Endothelial cell of umbilical vein (primary cell): ENCODE measurements around the gene WBP2. TPM values are rescaled to one million over a fixed set of nuclear protein-coding genes. Genes with fewer than 3 reads are reported as not detected.
"Not testable (repeated sequence)": the region's sequence is repeated elsewhere in the genome, so short reads cannot be mapped to it uniquely, and the experiment has no call there.

ENCODE experiments used
- BruUV-seq: library from RNA; stranded (reverse); fragments of 400-500 nt; replicated peaks from 2 replicates; lab custom pipeline; 2021; lab: Mats Ljungman, UMichigan
- CTCF ChIA-PET: fragments of 300-600, 350-600 bp; sonication (Branson Sonifier 250); formaldehyde crosslinking; loops from one replicate; lab custom pipeline; 2021; ENCODE audit warnings: antibody characterized with exemption, inconsistent platforms; lab: Charles Lee
- POLR2A ChIA-PET: fragments of 300-600, 350-600 bp; sonication (Branson Sonifier 250); formaldehyde crosslinking; loops from one replicate; lab custom pipeline; 2021; ENCODE audit warnings: antibody characterized with exemption, inconsistent platforms; lab: Charles Lee
- DNase-seq: peaks from one replicate; pipeline ENCODE4 v3.0.0-alpha.2; 2011; ENCODE audit warnings: low read depth, low spot score
- FAIRE-seq: peaks from 2 replicates; lab custom pipeline; 2011; peaks lifted over from hg19 to GRCh38; lab: Jason Lieb, UNC
- H2AFZ ChIP-seq: 2 replicates; pipeline ENCODE4 v1.6.0; 2012; ENCODE audit warnings: low read depth, low read length, control low read depth, inconsistent platforms
- H3K27ac ChIP-seq: 2 replicates; pipeline ENCODE4 v1.5.1; 2011; ENCODE audit warnings: low read depth, mild to moderate bottlenecking, control low read depth, low read length, moderate library complexity; ENCODE audit not compliant: insufficient read depth
- H3K27me3 ChIP-seq, 2 experiments: 2 replicates each; pipeline versions ENCODE4 v1.6.0 to v1.6.1; 2011; ENCODE audit warnings: low read length in 2 of 2, mixed read lengths in 1 of 2; ENCODE audit not compliant: control insufficient read depth in 2 of 2, insufficient read depth in 2 of 2
- H3K36me3 ChIP-seq, 2 experiments: 2 replicates in 1 of 2; 3 replicates in 1 of 2; pipeline ENCODE4 v1.5.1; 2011; ENCODE audit warnings: low read length in 2 of 2, mild to moderate bottlenecking in 1 of 2, moderate library complexity in 1 of 2; ENCODE audit not compliant: control insufficient read depth in 2 of 2, insufficient read depth in 2 of 2; ENCODE audit errors: extremely low read depth in 1 of 2
- H3K4me1 ChIP-seq: 3 replicates; pipeline ENCODE4 v1.5.1; 2011; ENCODE audit warnings: mild to moderate bottlenecking, low read length; ENCODE audit not compliant: control insufficient read depth, insufficient read depth; ENCODE audit errors: extremely low read depth
- H3K4me2 ChIP-seq: 2 replicates; pipeline ENCODE4 v1.6.1; 2011; ENCODE audit warnings: low read length, control low read depth, mixed read lengths; ENCODE audit not compliant: insufficient read depth
- H3K4me3 ChIP-seq, 3 experiments: fragments of 200-600 bp in 1 of 3; sonication (generic), shearing (Covaris generic) in 1 of 3; replicated peaks in 1 of 3; 2 replicates each; pipeline ENCODE4 v1.5.1; 2011 to 2016; ENCODE audit warnings: control low read depth in 3 of 3, low read length in 3 of 3, mild to moderate bottlenecking in 2 of 3, inconsistent platforms in 1 of 3, low read depth in 1 of 3, moderate library complexity in 1 of 3; ENCODE audit not compliant: insufficient read depth in 1 of 3
- H3K79me2 ChIP-seq: 2 replicates; pipeline ENCODE4 v1.6.0; 2012; ENCODE audit warnings: low read length, inconsistent platforms; ENCODE audit not compliant: control insufficient read depth, insufficient read depth
- H3K9ac ChIP-seq: replicated peaks from 2 replicates; pipeline ENCODE3; 2011; ENCODE audit warnings: low read length, control low read depth; ENCODE audit not compliant: insufficient read depth; ENCODE audit errors: extremely low read depth
- H3K9me1 ChIP-seq: replicated peaks from 3 replicates; pipeline ENCODE4 v1.6.0; 2011; ENCODE audit warnings: mild to moderate bottlenecking, low read length; ENCODE audit not compliant: control insufficient read depth, insufficient read depth; ENCODE audit errors: extremely low read depth
- H3K9me3 ChIP-seq: replicated peaks from 2 replicates; pipeline ENCODE4 v1.5.1; 2012; ENCODE audit warnings: low read length, inconsistent platforms; ENCODE audit not compliant: control insufficient read depth, insufficient read depth
- H4K20me1 ChIP-seq: replicated peaks from 2 replicates; pipeline ENCODE3; 2011; ENCODE audit warnings: mild to moderate bottlenecking, low read length; ENCODE audit not compliant: control insufficient read depth, insufficient read depth; ENCODE audit errors: extremely low read depth
- EZH2 ChIP-seq: IDR thresholded peaks from 2 replicates; pipeline ENCODE4 v1.6.1; 2012; ENCODE audit warnings: borderline replicate concordance, low read depth, mild to moderate bottlenecking, moderate library complexity, low read length, inconsistent platforms; ENCODE audit not compliant: severe bottlenecking
- FOS ChIP-seq: IDR thresholded peaks from 2 replicates; pipeline ENCODE4 v1.6.1; 2011; ENCODE audit warnings: mild to moderate bottlenecking, low read length, moderate library complexity, borderline replicate concordance; ENCODE audit not compliant: insufficient read depth
- GATA2 ChIP-seq: IDR thresholded peaks from 2 replicates; pipeline ENCODE4 v1.7.0; 2011; ENCODE audit warnings: low read depth, mild to moderate bottlenecking, moderate library complexity, mixed read lengths, low read length; ENCODE audit not compliant: insufficient read length, insufficient read depth
- JUN ChIP-seq: IDR thresholded peaks from 2 replicates; pipeline ENCODE4 v1.6.1; 2011; ENCODE audit warnings: borderline replicate concordance, low read depth; ENCODE audit not compliant: insufficient read length, insufficient read depth
- MYC ChIP-seq: IDR thresholded peaks from one replicate; pipeline ENCODE4 v1.6.1; 2011; ENCODE audit warnings: mild to moderate bottlenecking, low read depth, low read length
- POLR2A ChIP-seq: IDR thresholded peaks from 2 replicates; pipeline ENCODE4 v1.6.1; 2012; ENCODE audit warnings: low read depth, mild to moderate bottlenecking, control low read depth, low read length
- POLR2AphosphoS5 ChIP-seq: IDR thresholded peaks from 2 replicates; pipeline ENCODE4 v1.6.1; 2012; ENCODE audit warnings: low read depth, mild to moderate bottlenecking, control low read depth, low read length, moderate library complexity; ENCODE audit not compliant: insufficient read depth
- dilution Hi-C: fragments of 300-500 bp; cut with MboI; formaldehyde crosslinking; loops from one replicate; pipeline ENCODE4 v1.15.0; 2019; ENCODE audit warnings: low sequenced_read_pairs; ENCODE audit not compliant: extremely low pct_ligation_motif_present
- intact Hi-C: fragments of 100-400 bp; cut with micrococcal nuclease; formaldehyde crosslinking; loops from one replicate; pipeline ENCODE4 v1.10.0; 2022
- polyA plus RNA-seq, 4 experiments: library from polyadenylated mRNA; depleted of rRNA in 3 of 4; stranded (reverse) in 3 of 4; unstranded in 1 of 4; fragments of >200 nt; gene quantifications; 2 replicates each; pipeline versions ENCODE4 v1.2.1 to v1.2.3, GENCODE V29; 2011 to 2012; ENCODE audit warnings: missing spikeins in 1 of 4
- total RNA-seq: library from RNA; stranded (reverse); gene quantifications from 2 replicates; pipeline ENCODE4 v1.2.3, GENCODE V29; 2021
- TF ChIP-seq, protein P1 (sequence below): IDR thresholded peaks from 2 replicates; pipeline ENCODE4 v1.6.1; 2011; ENCODE audit not compliant: insufficient read depth, insufficient read length
- TF ChIP-seq, protein P2 (sequence below), 2 donors: IDR thresholded peaks; 1 replicate in 1 of 2; 2 replicates in 1 of 2; pipeline ENCODE4 v1.5.1; 2011; ENCODE audit warnings: low read length in 2 of 2, mild to moderate bottlenecking in 2 of 2, moderate library complexity in 2 of 2, control low read depth in 1 of 2, inconsistent platforms in 1 of 2, low read depth in 1 of 2; ENCODE audit not compliant: insufficient read depth in 1 of 2; ENCODE audit errors: extremely low read depth in 1 of 2

Gene WBP2
- total and polyA plus RNA-seq, 2 donors (not counting 3 experiments of a cell fraction or from before 2014, with no cell fraction given), result 81.5 to 126 TPM

DNA sequence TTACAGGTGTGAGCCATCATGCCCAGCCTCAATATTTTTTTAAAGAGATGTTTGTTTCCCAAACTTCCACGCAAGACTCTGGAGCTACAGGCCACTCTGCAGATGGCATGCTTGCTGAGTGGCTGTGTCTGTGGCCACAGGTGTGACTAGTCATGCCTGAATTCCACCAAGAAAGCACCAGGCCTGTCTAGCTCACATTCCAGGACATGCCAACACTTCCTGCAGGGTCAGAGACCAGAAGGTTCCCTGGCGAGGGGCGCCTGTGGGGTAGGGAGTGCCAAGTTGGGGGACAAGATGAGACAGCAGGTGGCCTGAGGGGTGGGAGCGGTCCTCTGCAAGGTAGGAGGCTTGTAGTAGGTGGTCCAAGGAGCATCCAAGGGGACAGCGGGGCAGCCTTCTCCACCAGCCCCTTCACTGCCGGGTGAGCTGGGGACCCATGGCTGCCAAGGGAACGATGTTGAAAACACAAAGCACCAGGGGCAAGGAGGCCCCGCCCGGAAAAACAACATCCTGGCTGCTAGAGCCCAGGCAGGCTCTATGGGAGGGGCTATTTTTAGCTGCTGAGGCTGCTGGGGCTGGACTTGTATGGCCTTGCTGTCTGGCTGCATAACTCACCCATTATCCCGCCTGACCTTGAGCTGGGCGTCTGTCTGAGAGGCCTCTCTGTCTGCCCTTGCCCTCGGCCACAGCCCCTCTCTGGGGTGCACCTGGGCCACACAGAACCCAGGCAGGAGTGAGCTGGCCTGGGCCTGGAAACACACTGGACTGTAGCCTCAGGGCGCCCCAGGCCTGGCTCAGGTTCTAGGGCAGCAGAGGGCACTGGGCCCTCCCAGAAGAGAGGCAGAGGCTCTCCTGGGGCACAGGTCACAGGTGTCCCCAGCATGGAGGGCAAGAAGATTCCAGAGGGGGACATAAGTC lies 17.6 kb upstream of the WBP2 start:
- dilution Hi-C loops (no loop called here), intact Hi-C loops (loop anchor here (1.0 kb wide), 3 partner anchors 17 to 88 kb away; partner anchors contain the start of genes UNK and WBP2)
- Histone ChIP-seq H3K27me3 (no peaks in the 10 kb centered on the region), H3K4me1 (peaks cover 43% of the 10 kb centered on the region), H4K20me1 (no peaks in the 10 kb centered on the region), H3K27ac (peak overlapping the region; percentile 95), H3K9me3 (no peaks in the 10 kb centered on the region), H3K36me3 (peaks cover 3 to 18% of the 10 kb centered on the region in 2 experiments), H3K79me2 (peaks cover 6% of the 10 kb centered on the region), H3K9me1 (no peaks in the 10 kb centered on the region), H2AFZ (peak overlapping the region; percentile 32), H3K4me2 (peak overlapping the region; percentile 29), H3K9ac (peak overlapping the region; percentile 77), H3K4me3 (no peak overlapping the region)
- ChIA-PET CTCF (interaction anchor here (0.5 to 10.3 kb wide), 9 partner anchors 15 to 386 kb away, joined by 3 to 241 read pairs (median 6); partner anchors contain the start of genes TRIM65, UNC13D and WBP2), POLR2A (interaction anchor here (0.7 to 1.9 kb wide), 4 partner anchors 14 to 94 kb away, joined by 3 to 11 read pairs (median 7); partner anchors contain the start of gene WBP2)
- TF ChIP-seq, protein P1, sequence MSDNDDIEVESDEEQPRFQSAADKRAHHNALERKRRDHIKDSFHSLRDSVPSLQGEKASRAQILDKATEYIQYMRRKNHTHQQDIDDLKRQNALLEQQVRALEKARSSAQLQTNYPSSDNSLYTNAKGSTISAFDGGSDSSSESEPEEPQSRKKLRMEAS, result no peak
- no peak for TF ChIP-seq FOS
- TF ChIP-seq GATA2, result no peak
- peak; percentile 50 for TF ChIP-seq POLR2AphosphoS5
- TF ChIP-seq MYC, result no peak
- peak; percentile 63 for TF ChIP-seq POLR2A
- TF ChIP-seq, protein P2, sequence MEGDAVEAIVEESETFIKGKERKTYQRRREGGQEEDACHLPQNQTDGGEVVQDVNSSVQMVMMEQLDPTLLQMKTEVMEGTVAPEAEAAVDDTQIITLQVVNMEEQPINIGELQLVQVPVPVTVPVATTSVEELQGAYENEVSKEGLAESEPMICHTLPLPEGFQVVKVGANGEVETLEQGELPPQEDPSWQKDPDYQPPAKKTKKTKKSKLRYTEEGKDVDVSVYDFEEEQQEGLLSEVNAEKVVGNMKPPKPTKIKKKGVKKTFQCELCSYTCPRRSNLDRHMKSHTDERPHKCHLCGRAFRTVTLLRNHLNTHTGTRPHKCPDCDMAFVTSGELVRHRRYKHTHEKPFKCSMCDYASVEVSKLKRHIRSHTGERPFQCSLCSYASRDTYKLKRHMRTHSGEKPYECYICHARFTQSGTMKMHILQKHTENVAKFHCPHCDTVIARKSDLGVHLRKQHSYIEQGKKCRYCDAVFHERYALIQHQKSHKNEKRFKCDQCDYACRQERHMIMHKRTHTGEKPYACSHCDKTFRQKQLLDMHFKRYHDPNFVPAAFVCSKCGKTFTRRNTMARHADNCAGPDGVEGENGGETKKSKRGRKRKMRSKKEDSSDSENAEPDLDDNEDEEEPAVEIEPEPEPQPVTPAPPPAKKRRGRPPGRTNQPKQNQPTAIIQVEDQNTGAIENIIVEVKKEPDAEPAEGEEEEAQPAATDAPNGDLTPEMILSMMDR (IDR thresholded peaks at IDR 0.05; ENCODE audit: extremely low read depth in 1 of 2, insufficient read depth in 1 of 2, low read depth in 1 of 2, low read length in 2 of 2), result no peak
- no peak for TF ChIP-seq EZH2
- no peak for TF ChIP-seq JUN
- DNase-seq (peak; percentile 95), FAIRE-seq (peak; percentile 100)
- BruUV-seq, result no TSS peak

DNA sequence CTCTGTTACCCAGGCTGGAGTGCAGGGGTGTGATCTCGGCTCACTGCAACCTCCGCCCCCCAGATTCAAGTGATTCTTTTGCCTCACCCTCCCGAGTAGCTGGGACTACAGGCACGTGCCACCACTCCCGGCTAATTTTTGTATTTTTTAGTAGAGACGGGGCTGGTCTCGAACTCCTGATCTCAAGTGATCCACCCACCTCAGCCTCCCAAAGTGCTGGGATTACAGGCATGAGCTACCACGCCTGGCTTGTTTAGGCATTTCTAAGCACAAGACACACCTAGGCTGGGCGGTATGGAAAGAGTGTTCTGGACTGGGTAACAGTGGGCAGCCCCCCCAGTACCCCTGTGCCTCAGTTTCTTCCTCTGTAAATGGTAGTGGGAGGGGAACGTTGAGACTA lies 15.1 kb upstream of the WBP2 start:
- intact Hi-C loops, H3K9ac ChIP-seq, FAIRE-seq, dilution Hi-C loops, H3K79me2 ChIP-seq, H3K9me3 ChIP-seq, H3K27me3 ChIP-seq, H3K4me2 ChIP-seq, BruUV-seq, H3K4me3 ChIP-seq, H3K9me1 ChIP-seq, H3K27ac ChIP-seq, H4K20me1 ChIP-seq, DNase-seq: not testable (repeated sequence)
- ChIA-PET POLR2A (interaction anchor here (1.7 kb wide), 1 partner anchor 12 kb away, joined by 5 read pairs; no protein-coding TSS in a partner anchor), CTCF (interaction anchor here (1.8 to 10.3 kb wide), 2 partner anchors 12 to 26 kb away, joined by 4 to 241 read pairs; partner anchors contain the start of genes TRIM65 and WBP2)
- Histone ChIP-seq H3K36me3 (peaks cover 3 to 13% of the 10 kb centered on the region in 2 experiments), H3K4me1 (peaks cover 25% of the 10 kb centered on the region), H2AFZ (peak overlapping the region; percentile 94)
